ENCODE results near the gene COMMD10. TPM values are rescaled to one million over a fixed set of nuclear protein-coding genes. Genes with fewer than 3 reads are reported as not detected.

COMMD10 gene
- polyA plus RNA-seq, 1 donor, result 27.0 TPM

GRCh38 chr5:116216246-116216645 is 131.4 kb downstream of the COMMD10 start:
- DNase-seq (ENCODE audit: low read depth), result no peak

GRCh38 chr5:116225281-116225922 is 140.6 kb downstream of the COMMD10 start:
- no peak for DNase-seq (ENCODE audit: low read depth)

DNA sequence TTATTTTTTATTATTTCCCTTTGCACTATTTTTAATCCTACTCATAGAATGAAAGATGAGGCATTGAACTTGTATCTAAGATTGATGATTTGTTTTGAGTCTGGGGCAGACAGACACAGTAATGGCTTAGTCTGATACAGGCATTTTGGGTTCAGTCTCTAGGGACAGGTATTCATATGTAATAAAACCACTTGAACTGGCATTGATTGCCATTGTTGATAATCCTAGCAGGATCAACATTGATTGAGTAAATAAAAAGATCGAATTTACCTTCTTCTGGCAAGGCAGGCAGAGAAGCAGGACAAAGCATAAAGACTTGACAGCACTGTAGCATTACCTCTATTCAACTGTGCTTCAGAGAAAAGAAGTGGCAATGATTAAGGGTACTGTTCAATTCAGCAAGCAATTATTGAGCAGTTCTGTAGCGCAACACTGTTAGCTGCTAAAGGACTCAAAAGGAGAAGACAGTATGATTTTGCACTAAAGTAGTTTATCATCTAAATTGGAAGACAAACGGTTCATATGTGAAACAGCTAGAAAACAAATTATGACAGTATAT is 144.4 kb downstream of the COMMD10 start:
- DNase-seq (ENCODE audit: low read depth), result no peak

- no peak for DNase-seq (ENCODE audit: low read depth)
Measured at GRCh38 chr5:116231288-116231687, 146.5 kb downstream of the COMMD10 start.

DNA sequence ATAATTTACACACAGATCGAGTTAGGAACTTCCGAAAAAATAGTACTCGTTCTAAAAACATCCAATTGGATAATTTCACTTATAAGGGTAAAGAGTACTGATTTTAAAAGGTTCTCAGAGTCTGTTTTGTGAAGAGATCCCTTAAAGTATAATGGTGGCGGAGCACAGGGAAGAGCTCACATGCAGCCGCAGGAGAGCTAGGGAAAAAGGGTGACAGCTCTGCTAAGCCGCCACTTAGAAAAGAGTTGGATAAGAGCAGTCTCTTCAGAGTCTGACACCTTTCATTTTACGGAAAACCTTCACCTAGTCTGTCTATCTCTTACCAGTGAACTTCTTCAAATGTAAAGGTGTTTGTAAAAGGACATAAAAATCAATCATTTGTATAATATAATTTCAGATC is 149.9 kb downstream of the COMMD10 start:
- DNase-seq (ENCODE audit: low read depth), result no peak

DNA sequence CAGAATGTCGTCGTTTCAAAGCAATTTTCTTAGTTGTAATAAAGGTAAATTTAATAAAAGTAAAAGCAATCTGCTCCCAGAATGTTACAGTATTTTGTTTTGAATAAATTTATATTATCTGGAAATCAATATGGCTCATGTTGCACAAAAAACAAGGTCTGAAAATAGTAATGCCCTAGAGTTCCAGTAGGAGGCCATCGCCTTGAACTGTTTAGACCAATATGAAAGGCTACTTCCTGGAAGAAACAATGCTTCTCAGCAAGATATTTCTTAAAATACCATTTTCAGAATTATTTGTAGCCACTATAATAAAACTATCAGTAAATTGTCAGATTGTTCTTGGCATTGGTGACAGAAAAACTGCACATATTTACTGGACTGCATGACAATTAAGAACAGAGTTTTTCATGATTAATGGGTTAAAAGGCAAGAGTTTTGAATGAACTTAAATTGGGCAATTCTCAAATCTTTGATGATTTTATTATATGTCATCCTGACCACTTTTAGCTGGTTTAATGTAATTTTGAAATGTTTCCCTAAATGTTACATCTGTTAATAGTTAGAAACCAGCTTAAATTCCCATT is 153.2 kb downstream of the COMMD10 start:
- no peak for DNase-seq (ENCODE audit: low read depth)

DNA sequence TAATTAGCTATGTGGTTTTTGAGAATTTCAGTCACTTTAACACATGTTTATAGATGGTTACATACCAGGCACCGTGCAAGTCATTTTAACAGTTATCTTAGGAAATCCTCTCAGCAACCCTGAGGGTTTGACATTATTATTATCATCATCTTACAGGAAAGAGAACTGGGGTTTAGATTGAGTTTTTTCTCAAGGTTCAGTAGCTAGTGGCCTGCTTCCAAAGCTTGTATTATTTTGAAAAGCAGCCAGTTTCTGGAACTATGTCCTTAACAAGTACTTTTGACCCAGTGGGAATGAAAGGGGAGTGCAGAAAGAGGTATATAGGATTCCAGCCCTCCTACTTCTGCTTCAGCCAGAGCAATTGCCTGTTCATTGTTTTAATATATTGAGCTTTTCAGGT is 157.5 kb downstream of the COMMD10 start:
- peak; percentile 1 for DNase-seq (ENCODE audit: low read depth)

DNA sequence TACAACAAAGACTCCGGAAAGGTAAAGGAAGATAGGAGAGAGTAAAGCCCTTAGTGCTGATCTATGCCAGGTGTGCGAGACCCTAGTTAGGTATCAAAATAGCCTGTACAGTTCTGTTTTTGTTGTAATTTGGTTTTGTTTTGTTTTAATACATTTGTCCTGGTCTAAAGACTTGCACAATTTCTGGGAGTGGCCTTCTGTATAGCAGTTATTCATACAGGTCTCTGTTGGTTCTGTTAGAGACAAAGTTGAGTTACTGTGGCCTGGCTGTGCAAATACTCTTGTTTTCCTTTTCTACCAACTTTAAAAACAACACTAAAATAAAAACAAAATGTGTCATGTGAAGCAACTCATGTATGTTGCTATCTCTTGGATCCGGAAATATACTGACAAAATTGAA is 163.6 kb downstream of the COMMD10 start:
- no peak for DNase-seq (ENCODE audit: low read depth)

DNA sequence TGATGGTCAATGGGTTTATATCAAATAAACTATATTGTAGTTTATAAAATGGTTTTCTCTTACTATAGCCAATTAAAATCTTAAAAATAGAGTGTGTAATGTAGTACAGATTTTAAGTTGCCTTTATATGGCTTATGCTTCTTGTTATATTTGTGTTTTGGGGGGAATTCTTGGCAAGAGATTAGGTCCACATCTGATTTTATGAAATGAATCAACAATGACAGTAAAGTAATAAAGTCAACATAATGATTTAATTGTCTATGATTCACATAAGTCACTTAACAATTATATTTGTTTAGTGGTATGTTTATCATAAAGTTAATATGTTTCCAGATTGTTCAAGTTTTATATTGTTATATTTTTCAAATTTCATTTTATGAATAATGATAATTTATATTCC is 164.8 kb downstream of the COMMD10 start:
- no peak for DNase-seq (ENCODE audit: low read depth)

DNA sequence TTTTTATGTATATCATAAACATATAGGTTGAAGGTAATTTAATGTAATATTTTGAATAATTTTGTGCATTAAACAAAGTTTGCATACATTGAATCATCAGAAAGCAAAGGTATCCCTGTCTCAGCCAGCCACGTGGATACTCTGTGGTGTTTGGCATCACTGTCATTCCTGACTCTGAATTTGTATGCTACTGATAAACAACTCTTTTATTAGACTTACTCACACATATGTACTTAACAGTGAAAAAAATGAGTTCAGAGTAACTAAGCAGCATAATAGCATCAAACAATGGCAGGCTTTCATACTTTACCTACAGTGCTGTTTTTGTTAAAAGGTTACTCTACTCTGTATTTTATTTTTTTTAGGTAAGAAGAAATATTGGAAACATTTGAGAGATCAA is 171.9 kb downstream of the COMMD10 start:
- no peak for DNase-seq (ENCODE audit: low read depth)

- DNase-seq (ENCODE audit: low read depth), result no peak
Measured at GRCh38 chr5:116265471-116265870, 180.6 kb downstream of the COMMD10 start.

- DNase-seq (ENCODE audit: low read depth), result no peak
Measured at GRCh38 chr5:116271446-116272025, 186.7 kb downstream of the COMMD10 start.

DNA sequence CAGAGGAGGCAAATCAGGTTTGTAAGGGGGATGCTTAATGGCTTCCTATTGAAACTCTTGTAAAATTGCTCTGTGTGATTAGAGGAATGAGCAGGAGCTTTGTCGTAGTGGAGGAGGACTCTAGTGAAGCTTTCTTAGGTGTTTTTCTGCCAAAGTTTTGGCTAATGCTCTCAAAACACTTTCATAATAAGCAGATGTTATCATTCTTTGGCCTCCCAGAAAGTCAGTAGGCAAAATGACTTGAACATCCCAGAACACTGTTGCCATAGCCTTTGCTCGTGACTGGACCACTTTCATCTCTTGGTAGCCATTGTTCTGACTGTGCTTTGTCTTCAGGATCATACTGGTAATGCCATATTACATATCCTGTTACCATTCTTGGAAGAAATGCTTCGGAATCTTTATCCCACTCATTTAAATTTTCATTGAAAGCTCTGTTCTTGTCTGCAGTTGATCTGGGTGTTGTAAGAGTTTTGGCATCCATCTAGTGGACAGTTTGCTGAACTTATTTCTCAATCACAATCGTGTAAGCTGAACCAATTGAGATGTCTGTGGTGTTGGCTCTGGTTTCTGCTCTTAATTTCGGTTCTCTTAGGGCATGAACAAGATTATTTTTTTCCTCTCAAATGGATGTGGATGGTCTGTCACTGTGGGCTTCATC is 187.6 kb downstream of the COMMD10 start:
- DNase-seq (ENCODE audit: low read depth), result no peak

- DNase-seq (ENCODE audit: low read depth), result no peak
Measured at GRCh38 chr5:116273448-116274242, 188.8 kb downstream of the COMMD10 start.

GRCh38 chr5:116274251-116274650 is 189.4 kb downstream of the COMMD10 start:
- no peak for DNase-seq (ENCODE audit: low read depth)

DNA sequence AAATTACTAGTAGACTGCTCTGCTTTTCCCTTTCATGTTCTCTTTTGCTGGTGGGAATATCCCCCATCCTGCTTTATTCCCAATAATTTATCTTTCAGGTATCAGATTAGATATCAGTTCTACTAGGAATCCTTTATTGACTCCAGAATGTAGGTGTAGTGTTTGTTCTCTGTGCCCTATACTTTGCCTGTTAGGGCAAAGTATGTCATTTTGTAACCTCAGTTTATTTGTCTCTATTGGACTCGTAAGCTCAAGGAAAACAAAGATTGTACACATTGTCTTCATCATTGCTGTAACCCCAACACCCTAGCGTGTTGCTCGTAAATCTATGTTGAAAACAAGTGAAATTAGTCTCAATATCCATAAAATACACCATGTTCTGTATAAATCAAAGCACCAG is 190.5 kb downstream of the COMMD10 start:
- DNase-seq (ENCODE audit: low read depth), result no peak

- no peak for DNase-seq (ENCODE audit: low read depth)
Measured at GRCh38 chr5:116276952-116277351, 192.1 kb downstream of the COMMD10 start.

DNA sequence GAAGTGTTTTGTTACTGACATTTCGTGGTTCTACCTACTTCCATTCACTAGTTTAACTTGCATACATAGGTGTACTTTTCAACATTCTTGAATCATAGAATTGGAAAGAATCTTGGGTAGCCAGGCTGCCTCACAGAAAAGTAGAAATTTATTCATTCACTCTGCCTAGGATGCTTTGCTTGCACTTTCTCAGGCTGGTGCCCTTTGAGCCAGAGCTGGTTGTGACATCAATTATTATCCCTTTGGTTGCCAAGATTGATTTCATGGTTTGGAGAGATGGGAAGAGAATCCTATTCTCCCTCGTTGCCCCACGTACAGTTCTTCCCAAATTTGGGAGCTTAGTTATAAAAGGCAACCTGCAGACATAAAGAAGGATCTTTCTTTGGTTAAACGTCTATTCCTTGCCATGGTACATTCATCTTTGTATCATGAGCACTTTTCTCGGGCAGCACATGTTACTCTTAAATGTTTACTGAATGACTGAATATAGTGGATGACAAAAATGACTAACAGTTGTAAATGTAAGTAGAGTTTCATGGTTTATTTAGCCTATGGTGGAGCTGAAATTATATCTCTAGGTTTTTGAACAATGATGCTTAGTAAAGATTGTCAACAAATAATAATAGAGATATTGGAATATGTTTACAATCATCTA is 195.5 kb downstream of the COMMD10 start:
- DNase-seq (ENCODE audit: low read depth), result no peak

DNA sequence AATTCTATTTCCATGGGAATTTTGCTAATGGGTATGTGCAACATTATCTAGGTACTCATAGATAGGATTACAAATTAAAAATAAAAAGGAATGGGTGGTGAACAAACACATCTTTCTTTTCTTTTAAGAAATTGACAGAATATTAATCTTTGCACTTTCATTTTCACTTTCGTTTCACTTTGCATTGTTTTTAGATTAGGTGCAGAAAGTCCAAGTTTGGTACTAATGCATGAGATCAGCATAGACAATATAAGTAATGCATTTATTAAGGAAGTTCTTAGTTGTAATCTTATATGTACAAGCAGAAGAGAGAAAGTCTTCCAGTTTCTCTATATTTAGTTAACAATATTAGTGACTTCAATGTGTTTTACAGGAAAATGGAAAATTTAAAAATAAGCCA is 196.5 kb downstream of the COMMD10 start:
- DNase-seq (ENCODE audit: low read depth), result no peak

DNA sequence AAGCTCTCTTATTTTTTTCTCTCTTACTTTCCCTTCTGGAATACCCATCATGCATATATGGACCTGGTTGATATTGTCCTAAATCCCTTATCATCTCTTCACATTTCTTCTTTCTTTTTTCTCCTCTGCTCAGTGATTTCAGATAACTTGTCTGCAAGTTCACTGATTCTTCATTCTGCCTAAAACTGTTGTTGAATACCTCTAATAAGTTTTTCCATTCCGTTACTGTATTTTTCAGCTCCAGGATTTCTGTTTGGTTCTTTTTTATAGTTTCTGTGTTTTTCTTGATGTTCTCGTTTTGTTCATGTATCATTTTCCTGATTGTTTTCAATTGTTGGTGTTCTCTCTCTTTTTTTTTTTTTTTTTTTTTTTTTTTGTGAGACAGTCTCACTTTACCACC is 203.7 kb downstream of the COMMD10 start:
- no peak for DNase-seq (ENCODE audit: low read depth)

DNA sequence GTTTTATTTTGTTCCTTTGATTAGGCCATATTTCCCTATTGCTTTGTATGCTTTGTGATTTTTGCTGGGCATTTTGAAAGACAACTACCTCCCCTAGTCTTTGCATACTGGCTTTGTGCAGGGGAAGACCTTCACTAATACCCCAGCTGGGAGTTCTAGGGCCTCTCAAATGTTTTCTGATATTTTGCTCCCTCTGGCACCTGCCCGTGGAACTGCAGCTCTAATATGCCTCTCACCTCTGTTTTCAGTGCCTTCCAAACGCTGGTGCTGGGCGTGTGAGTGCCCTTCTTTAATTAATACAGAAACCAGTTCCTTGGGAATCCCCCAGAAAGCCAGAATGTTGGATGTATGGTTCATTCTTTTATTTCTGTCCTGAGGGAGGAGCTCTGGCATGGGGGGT is 204.5 kb downstream of the COMMD10 start:
- DNase-seq (ENCODE audit: low read depth), result no peak

Data from forelimb muscle (tissue), 1 donor.